Uterus (tissue), 2 donors: Measurements from ENCODE around the gene EFCAB14.

Experiments used
- POLR2A ChIP-seq, 2 donors: fragments of 450-650 bp; IDR thresholded peaks; one replicate each; pipeline ENCODE4 v1.6.1; 2016; ENCODE audit warnings: antibody characterized with exemption in 2 of 2, mild to moderate bottlenecking in 1 of 2, moderate library complexity in 1 of 2
- TF ChIP-seq, protein P1 (sequence below), 4 experiments: fragments of 200-600 bp in 2 of 4; fragments of 450-650 bp in 2 of 4; sonication (generic) in 2 of 4; IDR thresholded peaks; one replicate each; pipeline ENCODE4 v1.5.1; 2016 to 2019; ENCODE audit warnings: antibody characterized with exemption in 4 of 4, mild to moderate bottlenecking in 2 of 4, moderate library complexity in 1 of 4

DNA sequence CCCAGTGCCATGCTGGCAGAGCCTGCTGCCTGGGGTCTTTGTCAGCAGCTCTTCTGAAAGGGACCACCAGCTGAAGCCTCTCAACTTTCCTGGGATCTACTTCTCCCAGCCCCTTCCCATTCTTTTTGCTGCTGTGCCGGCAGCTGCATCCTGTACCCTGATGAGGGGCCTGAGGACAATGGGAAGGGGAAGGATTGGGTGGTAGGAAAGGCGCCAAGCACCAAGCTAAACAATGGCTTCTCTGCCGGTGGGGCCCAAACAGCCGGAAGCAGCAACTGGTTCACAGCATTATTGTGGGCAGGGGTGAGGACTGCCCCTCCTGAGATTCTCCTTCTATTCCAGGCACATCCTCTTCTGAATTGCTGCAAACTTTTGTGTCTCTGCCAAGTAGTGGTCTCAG, 5.0 kb upstream of the EFCAB14 start:
- TF ChIP-seq, protein P1, sequence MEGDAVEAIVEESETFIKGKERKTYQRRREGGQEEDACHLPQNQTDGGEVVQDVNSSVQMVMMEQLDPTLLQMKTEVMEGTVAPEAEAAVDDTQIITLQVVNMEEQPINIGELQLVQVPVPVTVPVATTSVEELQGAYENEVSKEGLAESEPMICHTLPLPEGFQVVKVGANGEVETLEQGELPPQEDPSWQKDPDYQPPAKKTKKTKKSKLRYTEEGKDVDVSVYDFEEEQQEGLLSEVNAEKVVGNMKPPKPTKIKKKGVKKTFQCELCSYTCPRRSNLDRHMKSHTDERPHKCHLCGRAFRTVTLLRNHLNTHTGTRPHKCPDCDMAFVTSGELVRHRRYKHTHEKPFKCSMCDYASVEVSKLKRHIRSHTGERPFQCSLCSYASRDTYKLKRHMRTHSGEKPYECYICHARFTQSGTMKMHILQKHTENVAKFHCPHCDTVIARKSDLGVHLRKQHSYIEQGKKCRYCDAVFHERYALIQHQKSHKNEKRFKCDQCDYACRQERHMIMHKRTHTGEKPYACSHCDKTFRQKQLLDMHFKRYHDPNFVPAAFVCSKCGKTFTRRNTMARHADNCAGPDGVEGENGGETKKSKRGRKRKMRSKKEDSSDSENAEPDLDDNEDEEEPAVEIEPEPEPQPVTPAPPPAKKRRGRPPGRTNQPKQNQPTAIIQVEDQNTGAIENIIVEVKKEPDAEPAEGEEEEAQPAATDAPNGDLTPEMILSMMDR (IDR thresholded peaks at IDR 0.05): no peak
- no peak for TF ChIP-seq POLR2A (IDR thresholded peaks at IDR 0.05)
